Ovary (tissue), 9 donors: ENCODE data around the gene PKP2. TPM values are rescaled to one million over a fixed set of nuclear protein-coding genes. Genes with fewer than 3 reads are reported as not detected.

Source experiments
- DNase-seq, 5 donors: peaks; one replicate each; pipeline ENCODE4 v3.0.0-alpha.2; 2019 to 2020
- H3K27ac ChIP-seq, 2 donors: fragments of 200-600 bp; one replicate each; pipeline versions ENCODE4 v1.5.1 to v1.8.0; 2019 to 2022
- H3K27me3 ChIP-seq: fragments of 200-600 bp; one replicate; pipeline ENCODE4 v1.8.0; 2022
- H3K36me3 ChIP-seq: fragments of 200-600 bp; sonication (generic); one replicate; pipeline ENCODE4 v1.5.1; 2019
- H3K4me1 ChIP-seq: one replicate; pipeline ENCODE4 v1.8.1; 2013; ENCODE audit warnings: mild to moderate bottlenecking, moderate library complexity; ENCODE audit not compliant: insufficient read depth
- H3K4me3 ChIP-seq: fragments of 200-600 bp; sonication (generic); one replicate; pipeline ENCODE4 v1.5.1; 2017
- H3K9me3 ChIP-seq, 2 donors: fragments of 200-600 bp in 1 of 2; sonication (generic) in 1 of 2; one replicate each; pipeline versions ENCODE4 v1.5.1 to v1.8.1; 2013 to 2019; ENCODE audit warnings: mild to moderate bottlenecking in 1 of 2, moderate library complexity in 1 of 2
- CTCF ChIP-seq, 3 donors: fragments of 450-650 bp in 2 of 3; fragments of 200-600 bp in 1 of 3; IDR thresholded peaks; one replicate each; pipeline versions ENCODE4 v1.5.1 to v1.8.0; 2016 to 2022; ENCODE audit warnings: antibody characterized with exemption in 3 of 3, mild to moderate bottlenecking in 1 of 3
- EP300 ChIP-seq: sonication (generic); formaldehyde crosslinking; IDR thresholded peaks from one replicate; pipeline ENCODE4 v1.6.1; 2017; ENCODE audit warnings: antibody characterized with exemption
- POLR2A ChIP-seq: fragments of 450-650 bp; IDR thresholded peaks from one replicate; pipeline ENCODE4 v1.6.1; 2017; ENCODE audit warnings: antibody characterized with exemption, mild to moderate bottlenecking, moderate library complexity
- WGBS, 3 donors: extraction: QIAGEN DNeasy Blood & Tissue Kit in 1 of 3; methylation state at CpG; one replicate each; pipeline versions ENCODE4 v1.1.5 to v1.1.7; 2013 to 2017; 5-methylcytosine and 5-hydroxymethylcytosine counted together
- intact Hi-C, 4 donors: fragments of 100-400 bp; cut with DNase I; formaldehyde crosslinking; loops; one replicate each; pipeline versions ENCODE4 v1.11.0 to v1.15.1; 2022 to 2023
- polyA plus RNA-seq, 2 donors: library from polyadenylated mRNA; stranded (reverse); fragments of 200-250 nt in 1 of 2; fragments of 350-450 nt in 1 of 2; fragmentation: Illumina TruSeq in 1 of 2; extraction: RNeasy Lipid Tissue Mini Kit (QIAGEN cat#74804) in 1 of 2; gene quantifications; one replicate each; pipeline ENCODE4 v1.2.3, GENCODE V29; 2013 to 2014
- total RNA-seq, 7 donors: library from RNA; depleted of rRNA in 2 of 7; stranded (reverse); fragments of >200 nt in 2 of 7; fragmentation: NEBNext Ultra II Directional in 3 of 7; extraction: Animal tissue kit (Norgen Biotek cat#: 25700) in 3 of 7; gene quantifications; one replicate each; pipeline versions ENCODE4 v1.1.0 to v1.2.4, GENCODE V29; 2016 to 2023
- donor health status: DM: no; HTN: no; CAD: no; lungs with moderate emphysema.
- donor health status: DM: no; HTN: no; CAD: no.
- donor health status: Bipolar disorder and iron deficiency.
- donor health status: DM: yes; HTN: yes; CAD: no.
- donor health status: DM: no; HTN: no; CAD: no.
- donor health status: DM: yes; HTN: yes; CAD: no.

The PKP2 gene
- total and polyA plus RNA-seq, 9 donors, result 7.4 to 124 (median 26.9) TPM

- 19 to 33% (median 22%) methylated on average over 6 of the region's 6 CpGs for WGBS, 3 donors
- TF ChIP-seq CTCF (IDR thresholded peaks at IDR 0.05), result no peak
- no peak for TF ChIP-seq EP300
- TF ChIP-seq POLR2A, result no peak
These were observed 122.9 kb downstream of the PKP2 start for GRCh38 chr12:32773691-32774090.

GRCh38 chr12:32770141-32770540 lies 126.4 kb downstream of the PKP2 start:
- Histone ChIP-seq H3K27ac (no peak overlapping the region), H3K4me3 (no peak overlapping the region), H3K36me3 (no peaks in the 10 kb centered on the region), H3K27me3 (no peaks in the 10 kb centered on the region), H3K4me1 (no peaks in the 10 kb centered on the region), H3K9me3 (no peaks in the 10 kb centered on the region)
- TF ChIP-seq EP300, result no peak
- no peak for TF ChIP-seq POLR2A
- TF ChIP-seq CTCF (IDR thresholded peaks at IDR 0.05), result no peak
- intact Hi-C loops, result no loop called here
- no peak for DNase-seq
- 7 to 17% (median 10%) methylated on average over 1 of the region's 1 CpG for WGBS, 3 donors

More at GRCh38 chr12:32773691-32774090, 122.9 kb downstream of the PKP2 start:
- no peaks in the 10 kb centered on the region for H3K4me1 ChIP-seq
- intact Hi-C loops, result no loop called here
- H3K27ac ChIP-seq, result no peak overlapping the region
- no peaks in the 10 kb centered on the region for H3K36me3 ChIP-seq
- H3K27me3 ChIP-seq, result no peaks in the 10 kb centered on the region
- no peaks in the 10 kb centered on the region for H3K9me3 ChIP-seq
- no peak for DNase-seq
- H3K4me3 ChIP-seq, result no peak overlapping the region

GRCh38 chr12:32768518-32768917 lies 128.1 kb downstream of the PKP2 start:
- Histone ChIP-seq H3K27me3 (no peaks in the 10 kb centered on the region), H3K27ac (no peak overlapping the region), H3K36me3 (no peaks in the 10 kb centered on the region), H3K9me3 (no peaks in the 10 kb centered on the region), H3K4me1 (no peaks in the 10 kb centered on the region), H3K4me3 (no peak overlapping the region)
- DNase-seq, result no peak
- 70 to 93% (median 86%) methylated on average over 4 of the region's 4 CpGs for WGBS, 3 donors
- TF ChIP-seq CTCF (IDR thresholded peaks at IDR 0.05) (no peak), POLR2A (no peak), EP300 (no peak)
- intact Hi-C loops, result no loop called here

- DNase-seq, result no peak
- WGBS, 3 donors, result 16 to 26% (median 20%) methylated on average over 4 of the region's 4 CpGs
- H3K27ac ChIP-seq, result no peak overlapping the region
- intact Hi-C loops, result no loop called here
- no peaks in the 10 kb centered on the region for H3K4me1 ChIP-seq
- no peaks in the 10 kb centered on the region for H3K9me3 ChIP-seq
- H3K36me3 ChIP-seq, result no peaks in the 10 kb centered on the region
- H3K4me3 ChIP-seq, result no peak overlapping the region
- no peaks in the 10 kb centered on the region for H3K27me3 ChIP-seq
- TF ChIP-seq EP300, result no peak
- no peak for TF ChIP-seq CTCF (IDR thresholded peaks at IDR 0.05)
- no peak for TF ChIP-seq POLR2A
These were observed 130.7 kb downstream of the PKP2 start for GRCh38 chr12:32765906-32766305.

GRCh38 chr12:32761716-32762115 lies 134.9 kb downstream of the PKP2 start:
- Histone ChIP-seq H3K27ac (no peak overlapping the region), H3K4me1 (no peaks in the 10 kb centered on the region), H3K9me3 (no peaks in the 10 kb centered on the region), H3K36me3 (no peaks in the 10 kb centered on the region), H3K27me3 (no peaks in the 10 kb centered on the region), H3K4me3 (no peak overlapping the region)
- 53 to 88% (median 62%) methylated on average over 1 of the region's 1 CpG for WGBS, 3 donors
- no peak for DNase-seq
- intact Hi-C loops, result no loop called here
- no peak for TF ChIP-seq POLR2A
- no peak for TF ChIP-seq CTCF (IDR thresholded peaks at IDR 0.05)
- no peak for TF ChIP-seq EP300
